ENCODE results near the gene TGFBI.

- TF ChIP-seq, protein P1, sequence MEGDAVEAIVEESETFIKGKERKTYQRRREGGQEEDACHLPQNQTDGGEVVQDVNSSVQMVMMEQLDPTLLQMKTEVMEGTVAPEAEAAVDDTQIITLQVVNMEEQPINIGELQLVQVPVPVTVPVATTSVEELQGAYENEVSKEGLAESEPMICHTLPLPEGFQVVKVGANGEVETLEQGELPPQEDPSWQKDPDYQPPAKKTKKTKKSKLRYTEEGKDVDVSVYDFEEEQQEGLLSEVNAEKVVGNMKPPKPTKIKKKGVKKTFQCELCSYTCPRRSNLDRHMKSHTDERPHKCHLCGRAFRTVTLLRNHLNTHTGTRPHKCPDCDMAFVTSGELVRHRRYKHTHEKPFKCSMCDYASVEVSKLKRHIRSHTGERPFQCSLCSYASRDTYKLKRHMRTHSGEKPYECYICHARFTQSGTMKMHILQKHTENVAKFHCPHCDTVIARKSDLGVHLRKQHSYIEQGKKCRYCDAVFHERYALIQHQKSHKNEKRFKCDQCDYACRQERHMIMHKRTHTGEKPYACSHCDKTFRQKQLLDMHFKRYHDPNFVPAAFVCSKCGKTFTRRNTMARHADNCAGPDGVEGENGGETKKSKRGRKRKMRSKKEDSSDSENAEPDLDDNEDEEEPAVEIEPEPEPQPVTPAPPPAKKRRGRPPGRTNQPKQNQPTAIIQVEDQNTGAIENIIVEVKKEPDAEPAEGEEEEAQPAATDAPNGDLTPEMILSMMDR (IDR thresholded peaks at IDR 0.05): no peak
- no peak for TF ChIP-seq POLR2A (IDR thresholded peaks at IDR 0.05)
Observed at GRCh38 chr5:136047858-136048257, 19.1 kb downstream of the TGFBI start.
